SK-N-SH (cell line): ENCODE data around the gene FBXW11. TPM values are rescaled to one million over a fixed set of nuclear protein-coding genes. Genes with fewer than 3 reads are reported as not detected.
A peak's percentile ranks its signal among the peaks of the same experiment; 100 is the strongest.

Source experiments
- CTCF ChIA-PET: fragments of 300-600, 350-600 bp; formaldehyde crosslinking; extraction: SDS; loops from one replicate; lab custom pipeline; 2021; lab: Yijun Ruan, JAX
- POLR2A ChIA-PET: fragments of 350-600 bp; sonication (Branson Sonifier 250); formaldehyde crosslinking; extraction: SDS; loops from one replicate; lab custom pipeline; 2020; ENCODE audit warnings: antibody characterized with exemption, inconsistent platforms; lab: Yijun Ruan, JAX
- DNase-seq: peaks from one replicate; pipeline ENCODE4 v3.0.0; 2012
- H2AFZ ChIP-seq: fragments of 200-600 bp; sonication (generic); 2 replicates; pipeline ENCODE4 v1.8.1; 2016; ENCODE audit warnings: antibody characterized with exemption, mild to moderate bottlenecking, low read depth
- H3F3A ChIP-seq: fragments of 200-600 bp; sonication (generic); replicated peaks from 2 replicates; pipeline ENCODE3; 2016; ENCODE audit warnings: antibody characterized with exemption, mild to moderate bottlenecking; ENCODE audit not compliant: insufficient read depth
- H3K27ac ChIP-seq, 2 experiments: fragments of 200-500 bp in 1 of 2; fragments of 200-600 bp in 1 of 2; sonication (Bioruptor generic) in 1 of 2; sonication (generic), shearing (Covaris generic) in 1 of 2; 2 replicates each; pipeline versions ENCODE4 v1.5.1 to v1.6.1; 2014 to 2016; ENCODE audit warnings: low read depth in 2 of 2, inconsistent platforms in 1 of 2, low read length in 1 of 2, mild to moderate bottlenecking in 1 of 2, mixed read lengths in 1 of 2
- H3K27me3 ChIP-seq: fragments of 200-600 bp; sonication (generic), shearing (Covaris generic); 2 replicates; pipeline ENCODE4 v1.6.1; 2016; ENCODE audit warnings: mixed run types; ENCODE audit not compliant: insufficient read depth
- H3K36me3 ChIP-seq, 2 experiments: fragments of 200-500 bp in 1 of 2; fragments of 200-600 bp in 1 of 2; sonication (Bioruptor generic) in 1 of 2; sonication (generic) in 1 of 2; replicated peaks in 1 of 2; 2 replicates each; pipeline versions ENCODE3 to v1.5.1; 2014 to 2016; ENCODE audit warnings: low read length in 1 of 2, mild to moderate bottlenecking in 1 of 2; ENCODE audit not compliant: insufficient read depth in 2 of 2, control insufficient read depth in 1 of 2
- H3K4me1 ChIP-seq, 2 experiments: fragments of 200-500 bp in 1 of 2; fragments of 200-600 bp in 1 of 2; sonication (Bioruptor generic) in 1 of 2; sonication (generic), shearing (Covaris generic) in 1 of 2; 2 replicates each; pipeline versions ENCODE4 v1.5.1 to v1.6.1; 2014 to 2016; ENCODE audit warnings: low read depth in 1 of 2, low read length in 1 of 2, mixed run types in 1 of 2; ENCODE audit not compliant: insufficient read depth in 2 of 2, control insufficient read depth in 1 of 2
- H3K4me2 ChIP-seq: fragments of 200-600 bp; sonication (generic), shearing (Covaris generic); 2 replicates; pipeline ENCODE4 v1.6.1; 2017; ENCODE audit warnings: mixed run types
- H3K4me3 ChIP-seq, 2 experiments: fragments of 200-500 bp in 1 of 2; fragments of 200-600 bp in 1 of 2; sonication (Bioruptor generic) in 1 of 2; sonication (generic), shearing (Covaris generic) in 1 of 2; 2 replicates each; pipeline versions ENCODE4 v1.5.1 to v1.8.1; 2014 to 2016; ENCODE audit warnings: low read depth in 2 of 2, inconsistent platforms in 1 of 2, low read length in 1 of 2, mild to moderate bottlenecking in 1 of 2, mixed read lengths in 1 of 2, moderate library complexity in 1 of 2
- H3K79me2 ChIP-seq: fragments of 200-600 bp; sonication (generic); 2 replicates; pipeline ENCODE4 v1.8.1; 2017; ENCODE audit warnings: mild to moderate bottlenecking; ENCODE audit not compliant: insufficient read depth
- H3K9ac ChIP-seq: fragments of 200-600 bp; sonication (generic); 2 replicates; pipeline ENCODE4 v1.6.1; 2017; ENCODE audit warnings: mixed run types
- H3K9me2 ChIP-seq: fragments of 200-600 bp; sonication (generic); 2 replicates; pipeline ENCODE4 v1.6.1; 2017; ENCODE audit warnings: mixed run types
- H3K9me3 ChIP-seq: fragments of 200-600 bp; sonication (generic); 2 replicates; pipeline ENCODE4 v1.6.1; 2017; ENCODE audit warnings: mixed run types, mild to moderate bottlenecking, moderate library complexity
- H4K20me1 ChIP-seq: fragments of 200-600 bp; sonication (generic); 2 replicates; pipeline ENCODE4 v1.6.1; 2017; ENCODE audit warnings: mild to moderate bottlenecking, mixed run types; ENCODE audit not compliant: insufficient read depth
- CTCF ChIP-seq: fragments of 200-600 bp; sonication (generic); IDR thresholded peaks from 2 replicates; pipeline ENCODE4 v1.6.1; 2017; ENCODE audit warnings: antibody characterized with exemption, mild to moderate bottlenecking, moderate library complexity
- GATA2 ChIP-seq: sonication (generic); formaldehyde crosslinking; IDR thresholded peaks from 2 replicates; pipeline ENCODE4 v1.5.0; 2020; ENCODE audit warnings: mild to moderate bottlenecking, missing genetic modification reagents
- POLR2AphosphoS5 ChIP-seq: IDR thresholded peaks from 2 replicates; pipeline ENCODE4 v1.6.1; 2012; ENCODE audit warnings: low read depth, low read length
- REST ChIP-seq: IDR thresholded peaks from 2 replicates; pipeline ENCODE4 v1.6.1; 2012; ENCODE audit warnings: mild to moderate bottlenecking, low read depth, low read length, moderate library complexity
- TAF1 ChIP-seq: IDR thresholded peaks from 2 replicates; pipeline ENCODE4 v1.6.1; 2012; ENCODE audit warnings: low read depth, mild to moderate bottlenecking, low read length, moderate library complexity, borderline replicate concordance
- USF2 ChIP-seq: fragments of 150-350 bp; IDR thresholded peaks from 2 replicates; pipeline ENCODE4 v1.6.1; 2017; ENCODE audit warnings: antibody characterized with exemption, low read length, low read depth, borderline replicate concordance
- WGBS: methylation state at CpG from one replicate; pipeline ENCODE4 v1.1.6; 2017; ENCODE audit warnings: low lambda C conversion rate; 5-methylcytosine and 5-hydroxymethylcytosine counted together
- polyA plus RNA-seq, 3 experiments: library from polyadenylated mRNA; depleted of rRNA; stranded (reverse); fragments of >200 nt; gene quantifications; 2 replicates each; pipeline ENCODE4 v1.2.3, GENCODE V29; 2012

The FBXW11 gene
- polyA plus RNA-seq, 1 of the 3 experiments (the other 2 are of a cell fraction): 37.5 TPM

- no peak for TF ChIP-seq REST
- no peak for TF ChIP-seq GATA2 (CRISPR knock-in tag)
- no peak for TF ChIP-seq USF2
- no peak for TF ChIP-seq TAF1
- TF ChIP-seq POLR2AphosphoS5: no peak
- TF ChIP-seq, all 33 proteins: peak for 0
Observed at GRCh38 chr5:171931163-171931562, 75.3 kb downstream of the FBXW11 start (continued).

- CTCF ChIA-PET: no interaction called here
- 87% methylated on average over 3 of the region's 3 CpGs for WGBS
Observed at GRCh38 chr5:171927345-171927941, 79.0 kb downstream of the FBXW11 start.

More at GRCh38 chr5:171927345-171927941, 79.0 kb downstream of the FBXW11 start:
- no peaks in the 10 kb centered on the region for H3K9me3 ChIP-seq
- H4K20me1 ChIP-seq: peaks cover 55% of the 10 kb centered on the region
- H3K27me3 ChIP-seq: no peaks in the 10 kb centered on the region
- no peaks in the 10 kb centered on the region; a peak in 1 of 4 replicates for H3K4me1 ChIP-seq
- no peaks in the 10 kb centered on the region for H3F3A ChIP-seq
- H3K4me2 ChIP-seq: no peak overlapping the region
- H2AFZ ChIP-seq: no peak overlapping the region
- no peak overlapping the region for H3K27ac ChIP-seq
- peaks cover 0 to 6% of the 10 kb centered on the region in 2 experiments for H3K36me3 ChIP-seq
- no peak overlapping the region for H3K9ac ChIP-seq
- POLR2A ChIA-PET: no interaction called here
- DNase-seq: no peak
- peaks cover 96% of the 10 kb centered on the region for H3K79me2 ChIP-seq
- H3K4me3 ChIP-seq: no peak overlapping the region; a peak in 1 of 4 replicates
- TF ChIP-seq USF2 (no peak), CTCF (peak; percentile 58)
- TF ChIP-seq, all 33 proteins: peak for 1
- H3K9me2 ChIP-seq: no peaks in the 10 kb centered on the region
